HEK293 (cell line): Measurements from ENCODE around the gene GTSF1L.
"Not testable (repeated sequence)": the region's sequence is repeated elsewhere in the genome, so short reads cannot be mapped to it uniquely, and the experiment has no call there.

Source experiments
- CTCF ChIP-seq: fragments of 450-650 bp; formaldehyde crosslinking; IDR thresholded peaks from 2 replicates; pipeline ENCODE4 v1.5.1; 2016; ENCODE audit warnings: missing biosample characterization, missing genetic modification characterization
- HOXD13 ChIP-seq: sonication (generic); formaldehyde crosslinking; IDR thresholded peaks from 2 replicates; pipeline ENCODE4 v1.8.0; 2022; ENCODE audit warnings: missing genetic modification reagents, borderline replicate concordance
- PBX3 ChIP-seq: sonication (generic); formaldehyde crosslinking; IDR thresholded peaks from 2 replicates; pipeline ENCODE4 v1.8.1; 2022; ENCODE audit warnings: mild to moderate bottlenecking, moderate library complexity, missing genetic modification reagents
- YY1 ChIP-seq: fragments of 450-650 bp; formaldehyde crosslinking; IDR thresholded peaks from 2 replicates; pipeline ENCODE4 v1.5.1; 2018; ENCODE audit warnings: missing biosample characterization, missing genetic modification characterization
- ZBTB11 ChIP-seq: fragments of 450-650 bp; formaldehyde crosslinking; conservative IDR thresholded peaks from 2 replicates; pipeline ENCODE4 v1.5.1; 2016; ENCODE audit warnings: low read depth, missing biosample characterization, missing genetic modification characterization
- ZBTB7A ChIP-seq: fragments of 450-650 bp; formaldehyde crosslinking; IDR thresholded peaks from 2 replicates; pipeline ENCODE4 v1.5.1; 2016; ENCODE audit warnings: low read depth, missing biosample characterization, missing genetic modification characterization
- ZNF280D ChIP-seq: fragments of 450-650 bp; formaldehyde crosslinking; IDR thresholded peaks from 2 replicates; pipeline ENCODE4 v1.5.1; 2016; ENCODE audit warnings: missing biosample characterization, missing genetic modification characterization
- ZNF37A ChIP-seq: fragments of 450-650 bp; IDR thresholded peaks from 2 replicates; pipeline ENCODE4 v1.5.1; 2018; ENCODE audit warnings: missing biosample characterization, missing genetic modification characterization
- ZNF624 ChIP-seq: fragments of 450-650 bp; formaldehyde crosslinking; IDR thresholded peaks from 2 replicates; pipeline ENCODE4 v1.5.1; 2017; ENCODE audit warnings: missing biosample characterization, missing genetic modification characterization

GRCh38 chr20:43757888-43758287, 31.1 kb upstream of the GTSF1L start:
- TF ChIP-seq HOXD13 (CRISPR knock-in tag); CTCF (tag by site-specific recombination); ZBTB7A (tag by site-specific recombination); YY1; PBX3; ZNF280D (tag by site-specific recombination); ZNF624 (tag by site-specific recombination); ZNF37A; ZBTB11 (tag by site-specific recombination): not testable (repeated sequence)
